Stimulated activated naive B cell treated with anti-CD40 and anti-IgM and Interleukin-4, amounts not matched to agents 10 μg/mL and 1 μg/mL and 100 μg/mL, for 72 hours (primary cell): Measurements from ENCODE around the gene SARDH.
"Not testable (repeated sequence)": the region's sequence is repeated elsewhere in the genome, so short reads cannot be mapped to it uniquely, and the experiment has no call there.

Experiments used
- ATAC-seq, 2 donors: fragments of 150-1000 bp; cut with Tn5 transposase; replicated peaks; 2 replicates each; pipeline ENCODE4 v1.10.0; 2021; ENCODE audit warnings: moderate library complexity in 1 of 2
- DNase-seq: peaks from one replicate; pipeline ENCODE4 v3.0.0; 2021
- H3K27ac Mint-ChIP-seq: one replicate; pipeline ENCODE4 v1.8.0; 2022; ENCODE audit warnings: mild to moderate bottlenecking, mixed read lengths
- H3K27me3 Mint-ChIP-seq, 2 donors: one replicate each; pipeline ENCODE4 v1.8.0; 2022; ENCODE audit warnings: mixed read lengths in 2 of 2
- H3K36me3 Mint-ChIP-seq, 2 donors: one replicate each; pipeline ENCODE4 v1.8.0; 2022; ENCODE audit warnings: mixed read lengths in 2 of 2, mild to moderate bottlenecking in 1 of 2
- H3K4me1 Mint-ChIP-seq, 2 donors: one replicate each; pipeline ENCODE4 v1.8.0; 2022; ENCODE audit warnings: mixed read lengths in 2 of 2, mild to moderate bottlenecking in 1 of 2
- H3K4me3 Mint-ChIP-seq, 2 donors: one replicate each; pipeline ENCODE4 v1.8.0; 2022; ENCODE audit warnings: mild to moderate bottlenecking in 2 of 2, mixed read lengths in 2 of 2, moderate library complexity in 1 of 2
- H3K9me3 Mint-ChIP-seq, 2 donors: one replicate each; pipeline ENCODE4 v1.8.0; 2022; ENCODE audit warnings: mixed read lengths in 2 of 2, mild to moderate bottlenecking in 1 of 2

The SARDH gene

GRCh38 chr9:133759946-133760345 is 21.8 kb upstream of the SARDH start:
- H3K27me3 Mint-ChIP-seq = no peaks in the 10 kb centered on the region
- H3K36me3 Mint-ChIP-seq = peaks cover 41 to 53% of the 10 kb centered on the region in 2 donors
- no peaks in the 10 kb centered on the region for H3K9me3 Mint-ChIP-seq
- no peak overlapping the region for H3K27ac Mint-ChIP-seq
- DNase-seq (no peak), ATAC-seq (no peak)
- H3K4me1 Mint-ChIP-seq = peaks cover 7 to 10% of the 10 kb centered on the region in 2 donors
- no peak overlapping the region for H3K4me3 Mint-ChIP-seq

- peaks cover 8 to 12% of the 10 kb centered on the region in 2 donors for H3K4me1 Mint-ChIP-seq
- H3K9me3 Mint-ChIP-seq = no peaks in the 10 kb centered on the region
- H3K4me3 Mint-ChIP-seq = no peak overlapping the region
- H3K27me3 Mint-ChIP-seq = no peaks in the 10 kb centered on the region
- DNase-seq (no peak), ATAC-seq (no peak)
- H3K36me3 Mint-ChIP-seq = peaks cover 36 to 49% of the 10 kb centered on the region in 2 donors
- peak overlapping the region; percentile 25 for H3K27ac Mint-ChIP-seq
Observed at GRCh38 chr9:133759146-133759900, 21.2 kb upstream of the SARDH start.

- H3K9me3 Mint-ChIP-seq = no peaks in the 10 kb centered on the region
- H3K4me3 Mint-ChIP-seq = no peak overlapping the region
- H3K27me3 Mint-ChIP-seq = no peaks in the 10 kb centered on the region
- H3K4me1 Mint-ChIP-seq = peaks cover 8 to 15% of the 10 kb centered on the region in 2 donors
- H3K36me3 Mint-ChIP-seq = peaks cover 29 to 41% of the 10 kb centered on the region in 2 donors
- DNase-seq = no peak
- no peak overlapping the region for H3K27ac Mint-ChIP-seq
- no peak for ATAC-seq
Observed at GRCh38 chr9:133758228-133758627, 20.1 kb upstream of the SARDH start.

- Mint-ChIP-seq H3K4me3 (no peak overlapping the region), H3K27me3 (peaks cover 18 to 24% of the 10 kb centered on the region in 2 donors), H3K36me3 (peaks cover 5 to 10% of the 10 kb centered on the region in 2 donors), H3K9me3 (no peaks in the 10 kb centered on the region), H3K4me1 (peaks cover 8 to 16% of the 10 kb centered on the region in 2 donors), H3K27ac (peak overlapping the region; percentile 82)
- ATAC-seq = no peak
- DNase-seq = no peak
Observed at GRCh38 chr9:133754688-133755227, 16.6 kb upstream of the SARDH start.

- peak overlapping the region in 1 of 2 donors; percentile 45 for H3K4me3 Mint-ChIP-seq
- H3K4me1 Mint-ChIP-seq = peaks cover 5 to 16% of the 10 kb centered on the region in 2 donors
- ATAC-seq (no peak), DNase-seq (no peak)
- H3K27ac Mint-ChIP-seq = peak overlapping the region; percentile 69
- H3K36me3 Mint-ChIP-seq = peaks cover 2 to 4% of the 10 kb centered on the region in 2 donors
- no peaks in the 10 kb centered on the region for H3K9me3 Mint-ChIP-seq
- H3K27me3 Mint-ChIP-seq = peaks cover 21 to 28% of the 10 kb centered on the region in 2 donors
Observed at GRCh38 chr9:133754187-133754586, 16.0 kb upstream of the SARDH start.

- H3K9me3 Mint-ChIP-seq = no peaks in the 10 kb centered on the region
- no peak for DNase-seq
- peaks cover 0 to 2% of the 10 kb centered on the region in 2 donors for H3K36me3 Mint-ChIP-seq
- ATAC-seq = no peak
- H3K27ac Mint-ChIP-seq = no peak overlapping the region
- H3K4me1 Mint-ChIP-seq = peaks cover 5 to 16% of the 10 kb centered on the region in 2 donors
- peaks cover 31 to 39% of the 10 kb centered on the region in 2 donors for H3K27me3 Mint-ChIP-seq
- peak overlapping the region in 1 of 2 donors; percentile 20 for H3K4me3 Mint-ChIP-seq
Observed at GRCh38 chr9:133752739-133753446, 14.7 kb upstream of the SARDH start.

- H3K4me3 Mint-ChIP-seq = no peak overlapping the region
- DNase-seq = no peak
- ATAC-seq = no peak
- H3K27me3 Mint-ChIP-seq = peaks cover 48 to 57% of the 10 kb centered on the region in 2 donors
- H3K4me1 Mint-ChIP-seq = peaks cover 5 to 16% of the 10 kb centered on the region in 2 donors
- peaks cover 3 to 5% of the 10 kb centered on the region in 2 donors for H3K9me3 Mint-ChIP-seq
- peaks cover 0 to 2% of the 10 kb centered on the region in 2 donors for H3K36me3 Mint-ChIP-seq
- no peak overlapping the region for H3K27ac Mint-ChIP-seq
Observed at GRCh38 chr9:133750982-133751649, 13.0 kb upstream of the SARDH start.

GRCh38 chr9:133747309-133747708 is 9.2 kb upstream of the SARDH start:
- H3K36me3 Mint-ChIP-seq = no peaks in the 10 kb centered on the region
- no peak overlapping the region for H3K27ac Mint-ChIP-seq
- H3K4me1 Mint-ChIP-seq = no peaks in the 10 kb centered on the region
- peaks cover 52 to 65% of the 10 kb centered on the region in 2 donors for H3K27me3 Mint-ChIP-seq
- no peak overlapping the region for H3K4me3 Mint-ChIP-seq
- ATAC-seq = no peak
- no peak for DNase-seq
- H3K9me3 Mint-ChIP-seq = peaks cover 3 to 5% of the 10 kb centered on the region in 2 donors

GRCh38 chr9:133744528-133744927 is 6.4 kb upstream of the SARDH start:
- not testable (repeated sequence) for H3K27ac Mint-ChIP-seq, H3K4me3 Mint-ChIP-seq, H3K4me1 Mint-ChIP-seq, H3K9me3 Mint-ChIP-seq, DNase-seq, H3K36me3 Mint-ChIP-seq, ATAC-seq
- peaks cover 45 to 53% of the 10 kb centered on the region in 2 donors for H3K27me3 Mint-ChIP-seq

GRCh38 chr9:133742849-133743444 is 4.8 kb upstream of the SARDH start:
- Mint-ChIP-seq H3K4me3 (no peak overlapping the region), H3K4me1 (peaks cover under 1 to 8% of the 10 kb centered on the region in 2 donors), H3K27ac (no peak overlapping the region), H3K36me3 (no peaks in the 10 kb centered on the region), H3K9me3 (peaks cover 3 to 5% of the 10 kb centered on the region in 2 donors), H3K27me3 (peaks cover 34 to 43% of the 10 kb centered on the region in 2 donors)
- DNase-seq (peak; percentile 59), ATAC-seq (peak; percentile 83 to 87)

- Mint-ChIP-seq H3K4me3 (no peak overlapping the region), H3K27ac (no peak overlapping the region), H3K36me3 (no peaks in the 10 kb centered on the region), H3K4me1 (peaks cover 5 to 13% of the 10 kb centered on the region in 2 donors), H3K27me3 (peaks cover 27 to 42% of the 10 kb centered on the region in 2 donors), H3K9me3 (peaks cover 3 to 5% of the 10 kb centered on the region in 2 donors)
- ATAC-seq (no peak), DNase-seq (no peak)
Observed at GRCh38 chr9:133742251-133742650, 4.1 kb upstream of the SARDH start.

- peaks cover 5 to 13% of the 10 kb centered on the region in 2 donors for H3K4me1 Mint-ChIP-seq
- no peaks in the 10 kb centered on the region for H3K36me3 Mint-ChIP-seq
- ATAC-seq = no peak
- no peak overlapping the region for H3K4me3 Mint-ChIP-seq
- peaks cover 3 to 5% of the 10 kb centered on the region in 2 donors for H3K9me3 Mint-ChIP-seq
- H3K27ac Mint-ChIP-seq = no peak overlapping the region
- no peak for DNase-seq
- H3K27me3 Mint-ChIP-seq = peaks cover 23 to 37% of the 10 kb centered on the region in 2 donors
Observed at GRCh38 chr9:133741716-133742115, 3.6 kb upstream of the SARDH start.

GRCh38 chr9:133740911-133741310 is 2.8 kb upstream of the SARDH start:
- Mint-ChIP-seq H3K36me3 (no peaks in the 10 kb centered on the region), H3K27me3 (peaks cover 15 to 36% of the 10 kb centered on the region in 2 donors), H3K4me3 (no peak overlapping the region), H3K4me1 (peaks cover 8 to 19% of the 10 kb centered on the region in 2 donors), H3K27ac (no peak overlapping the region), H3K9me3 (no peaks in the 10 kb centered on the region)
- ATAC-seq (no peak), DNase-seq (no peak)
